Endothelial cell of umbilical vein (primary cell): ENCODE data around the gene EEF1AKMT3. TPM values are rescaled to one million over a fixed set of nuclear protein-coding genes. Genes with fewer than 3 reads are reported as not detected.

Experiments used
- BruUV-seq: library from RNA; stranded (reverse); fragments of 400-500 nt; replicated peaks from 2 replicates; lab custom pipeline; 2021; lab: Mats Ljungman, UMichigan
- CTCF ChIA-PET: fragments of 300-600, 350-600 bp; sonication (Branson Sonifier 250); formaldehyde crosslinking; loops from one replicate; lab custom pipeline; 2021; ENCODE audit warnings: antibody characterized with exemption, inconsistent platforms; lab: Charles Lee
- POLR2A ChIA-PET: fragments of 300-600, 350-600 bp; sonication (Branson Sonifier 250); formaldehyde crosslinking; loops from one replicate; lab custom pipeline; 2021; ENCODE audit warnings: antibody characterized with exemption, inconsistent platforms; lab: Charles Lee
- DNase-seq: peaks from one replicate; pipeline ENCODE4 v3.0.0-alpha.2; 2011; ENCODE audit warnings: low read depth, low spot score
- FAIRE-seq: peaks from 2 replicates; lab custom pipeline; 2011; peaks lifted over from hg19 to GRCh38; lab: Jason Lieb, UNC
- H2AFZ ChIP-seq: 2 replicates; pipeline ENCODE4 v1.6.0; 2012; ENCODE audit warnings: low read depth, low read length, control low read depth, inconsistent platforms
- H3K27ac ChIP-seq: 2 replicates; pipeline ENCODE4 v1.5.1; 2011; ENCODE audit warnings: low read depth, mild to moderate bottlenecking, control low read depth, low read length, moderate library complexity; ENCODE audit not compliant: insufficient read depth
- H3K27me3 ChIP-seq, 2 experiments: 2 replicates each; pipeline versions ENCODE4 v1.6.0 to v1.6.1; 2011; ENCODE audit warnings: low read length in 2 of 2, mixed read lengths in 1 of 2; ENCODE audit not compliant: control insufficient read depth in 2 of 2, insufficient read depth in 2 of 2
- H3K36me3 ChIP-seq, 2 experiments: 2 replicates in 1 of 2; 3 replicates in 1 of 2; pipeline ENCODE4 v1.5.1; 2011; ENCODE audit warnings: low read length in 2 of 2, mild to moderate bottlenecking in 1 of 2, moderate library complexity in 1 of 2; ENCODE audit not compliant: control insufficient read depth in 2 of 2, insufficient read depth in 2 of 2; ENCODE audit errors: extremely low read depth in 1 of 2
- H3K4me1 ChIP-seq: 3 replicates; pipeline ENCODE4 v1.5.1; 2011; ENCODE audit warnings: mild to moderate bottlenecking, low read length; ENCODE audit not compliant: control insufficient read depth, insufficient read depth; ENCODE audit errors: extremely low read depth
- H3K4me2 ChIP-seq: 2 replicates; pipeline ENCODE4 v1.6.1; 2011; ENCODE audit warnings: low read length, control low read depth, mixed read lengths; ENCODE audit not compliant: insufficient read depth
- H3K4me3 ChIP-seq, 3 experiments: fragments of 200-600 bp in 1 of 3; sonication (generic), shearing (Covaris generic) in 1 of 3; replicated peaks in 1 of 3; 2 replicates each; pipeline ENCODE4 v1.5.1; 2011 to 2016; ENCODE audit warnings: control low read depth in 3 of 3, low read length in 3 of 3, mild to moderate bottlenecking in 2 of 3, inconsistent platforms in 1 of 3, low read depth in 1 of 3, moderate library complexity in 1 of 3; ENCODE audit not compliant: insufficient read depth in 1 of 3
- H3K79me2 ChIP-seq: 2 replicates; pipeline ENCODE4 v1.6.0; 2012; ENCODE audit warnings: low read length, inconsistent platforms; ENCODE audit not compliant: control insufficient read depth, insufficient read depth
- H3K9ac ChIP-seq: replicated peaks from 2 replicates; pipeline ENCODE3; 2011; ENCODE audit warnings: low read length, control low read depth; ENCODE audit not compliant: insufficient read depth; ENCODE audit errors: extremely low read depth
- H3K9me1 ChIP-seq: replicated peaks from 3 replicates; pipeline ENCODE4 v1.6.0; 2011; ENCODE audit warnings: mild to moderate bottlenecking, low read length; ENCODE audit not compliant: control insufficient read depth, insufficient read depth; ENCODE audit errors: extremely low read depth
- H3K9me3 ChIP-seq: replicated peaks from 2 replicates; pipeline ENCODE4 v1.5.1; 2012; ENCODE audit warnings: low read length, inconsistent platforms; ENCODE audit not compliant: control insufficient read depth, insufficient read depth
- H4K20me1 ChIP-seq: replicated peaks from 2 replicates; pipeline ENCODE3; 2011; ENCODE audit warnings: mild to moderate bottlenecking, low read length; ENCODE audit not compliant: control insufficient read depth, insufficient read depth; ENCODE audit errors: extremely low read depth
- CTCF ChIP-seq, 2 donors: IDR thresholded peaks; 1 replicate in 1 of 2; 2 replicates in 1 of 2; pipeline ENCODE4 v1.5.1; 2011; ENCODE audit warnings: low read length in 2 of 2, mild to moderate bottlenecking in 2 of 2, moderate library complexity in 2 of 2, control low read depth in 1 of 2, inconsistent platforms in 1 of 2, low read depth in 1 of 2; ENCODE audit not compliant: insufficient read depth in 1 of 2; ENCODE audit errors: extremely low read depth in 1 of 2
- FOS ChIP-seq: IDR thresholded peaks from 2 replicates; pipeline ENCODE4 v1.6.1; 2011; ENCODE audit warnings: mild to moderate bottlenecking, low read length, moderate library complexity, borderline replicate concordance; ENCODE audit not compliant: insufficient read depth
- POLR2A ChIP-seq: IDR thresholded peaks from 2 replicates; pipeline ENCODE4 v1.6.1; 2012; ENCODE audit warnings: low read depth, mild to moderate bottlenecking, control low read depth, low read length
- dilution Hi-C: fragments of 300-500 bp; cut with MboI; formaldehyde crosslinking; loops from one replicate; pipeline ENCODE4 v1.15.0; 2019; ENCODE audit warnings: low sequenced_read_pairs; ENCODE audit not compliant: extremely low pct_ligation_motif_present
- intact Hi-C: fragments of 100-400 bp; cut with micrococcal nuclease; formaldehyde crosslinking; loops from one replicate; pipeline ENCODE4 v1.10.0; 2022
- polyA plus RNA-seq, 4 experiments: library from polyadenylated mRNA; depleted of rRNA in 3 of 4; stranded (reverse) in 3 of 4; unstranded in 1 of 4; fragments of >200 nt; gene quantifications; 2 replicates each; pipeline versions ENCODE4 v1.2.1 to v1.2.3, GENCODE V29; 2011 to 2012; ENCODE audit warnings: missing spikeins in 1 of 4
- total RNA-seq: library from RNA; stranded (reverse); gene quantifications from 2 replicates; pipeline ENCODE4 v1.2.3, GENCODE V29; 2021

Gene EEF1AKMT3
- total and polyA plus RNA-seq, 2 donors (not counting 3 experiments of a cell fraction or from before 2014, with no cell fraction given), result 7.9 to 8.8 TPM

DNA sequence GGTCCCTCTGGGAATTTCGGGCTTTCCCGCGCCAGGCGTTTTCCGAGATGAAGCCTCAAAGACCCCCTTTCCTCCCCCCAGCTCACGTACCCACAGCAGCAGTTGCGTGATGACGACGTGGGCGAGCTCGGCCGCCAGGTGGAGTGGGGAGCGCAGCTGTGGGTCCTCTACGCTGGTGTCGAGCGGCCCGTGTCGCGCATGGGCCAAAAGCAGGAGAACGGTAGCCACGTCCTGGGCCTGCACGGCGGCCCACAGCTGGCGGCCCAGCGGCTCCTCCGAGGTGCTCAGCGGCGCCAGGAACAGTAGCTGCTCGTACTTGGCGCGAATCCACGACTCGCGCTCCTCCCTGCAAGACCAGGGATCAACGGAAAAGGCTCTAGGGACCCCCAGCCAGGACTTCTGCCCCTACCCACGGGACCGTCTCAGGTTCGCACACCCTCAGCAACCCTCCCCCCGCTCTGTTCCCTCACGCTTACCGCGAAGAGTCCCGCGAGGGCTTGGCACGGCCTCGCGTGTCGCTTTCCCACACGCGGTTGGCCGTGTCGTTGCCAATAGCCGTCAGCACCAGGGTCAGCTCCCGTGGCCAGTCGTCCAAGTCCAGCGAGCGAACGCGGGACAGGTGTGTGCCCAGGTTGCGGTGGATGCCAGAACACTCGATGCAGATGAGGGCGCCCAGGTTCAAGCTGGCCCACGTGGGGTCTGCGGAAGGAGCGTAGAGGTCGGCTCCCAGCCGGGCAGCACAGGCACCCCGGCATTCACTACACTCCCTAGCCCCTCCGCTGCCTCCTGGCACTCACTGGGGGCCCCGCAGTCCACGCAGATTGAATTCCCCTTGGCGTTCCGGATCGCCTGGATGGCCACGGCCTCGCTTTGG is 45.3 kb upstream of the EEF1AKMT3 start:
- POLR2A ChIA-PET, result no interaction called here

More for the DNA sequence above, 45.3 kb upstream of the EEF1AKMT3 start:
- FAIRE-seq (peak; percentile 38), DNase-seq (peak; percentile 34)
- Histone ChIP-seq H3K4me1 (peaks cover 7% of the 10 kb centered on the region), H3K79me2 (no peaks in the 10 kb centered on the region), H3K4me2 (peak overlapping the region; percentile 54), H3K27ac (no peak overlapping the region), H3K9ac (no peak overlapping the region), H3K27me3 (peaks cover 7 to 15% of the 10 kb centered on the region in 2 experiments), H2AFZ (peak overlapping the region; percentile 96), H3K36me3 (no peaks in the 10 kb centered on the region), H4K20me1 (no peaks in the 10 kb centered on the region), H3K9me3 (no peaks in the 10 kb centered on the region), H3K9me1 (no peaks in the 10 kb centered on the region), H3K4me3 (peak overlapping the region in 2 of 3 experiments; percentile 62 to 64)
- intact Hi-C loops (loop anchor here (1.0 kb wide), 4 partner anchors 25 to 178 kb away; partner anchors contain the start of genes CDK4, EEF1AKMT3, METTL1 and OS9), dilution Hi-C loops (no loop called here)
- TSS peak; percentile 18 for BruUV-seq
- TF ChIP-seq CTCF (IDR thresholded peaks at IDR 0.05; ENCODE audit: extremely low read depth in 1 of 2, insufficient read depth in 1 of 2, low read depth in 1 of 2, low read length in 2 of 2), result peak; percentile 27 to 62
- no peak for TF ChIP-seq FOS
- TF ChIP-seq POLR2A, result no peak
- CTCF ChIA-PET, result interaction anchor here (1.3 to 4.6 kb wide), 9 partner anchors 10 to 116 kb away, joined by 3 to 48 read pairs (median 6); partner anchors contain the start of genes AGAP2, ARHGEF25, CDK4 and EEF1AKMT3
